GM23338 (cell line): ENCODE results near the gene NBAS. TPM values are rescaled to one million over a fixed set of nuclear protein-coding genes. Genes with fewer than 3 reads are reported as not detected.
A peak's percentile ranks its signal among the peaks of the same experiment; 100 is the strongest.

ENCODE experiments used
- ATAC-seq: fragments of 200-7000 bp; cut with Tn5 transposase; 3 replicates; pipeline ENCODE4 v1.9.1; 2020
- DNase-seq: peaks from one replicate; pipeline ENCODE4 v3.0.0-alpha.2; 2015; ENCODE audit warnings: low spot score
- H2AFZ ChIP-seq: fragments of 200-600 bp; sonication (generic); 2 replicates; pipeline ENCODE4 v1.8.0; 2016; ENCODE audit warnings: antibody characterized with exemption, mild to moderate bottlenecking, moderate library complexity
- H3F3A ChIP-seq: fragments of 200-600 bp; sonication (generic); replicated peaks from 2 replicates; pipeline ENCODE4 v1.8.0; 2017; ENCODE audit warnings: antibody characterized with exemption, mixed run types, low read depth
- H3K27ac ChIP-seq: fragments of 200-600 bp; sonication (generic); 2 replicates; pipeline ENCODE4 v1.6.1; 2016; ENCODE audit warnings: low read depth
- H3K27me3 ChIP-seq: fragments of 200-600 bp; sonication (generic); 2 replicates; pipeline ENCODE4 v1.8.0; 2016; ENCODE audit warnings: mild to moderate bottlenecking, mixed run types, moderate library complexity; ENCODE audit not compliant: insufficient read depth
- H3K36me3 ChIP-seq: fragments of 200-600 bp; sonication (generic); 2 replicates; pipeline ENCODE4 v1.8.0; 2016; ENCODE audit warnings: mild to moderate bottlenecking; ENCODE audit not compliant: insufficient read depth
- H3K4me1 ChIP-seq: fragments of 200-600 bp; sonication (generic); 2 replicates; pipeline ENCODE4 v1.8.0; 2016; ENCODE audit warnings: mild to moderate bottlenecking, moderate library complexity; ENCODE audit not compliant: insufficient read depth
- H3K4me2 ChIP-seq: fragments of 200-600 bp; sonication (generic); 2 replicates; pipeline ENCODE4 v1.7.1; 2017; ENCODE audit warnings: mixed run types
- H3K4me3 ChIP-seq: fragments of 200-600 bp; sonication (generic); 2 replicates; pipeline ENCODE4 v1.6.1; 2016; ENCODE audit warnings: mixed run types
- H3K79me2 ChIP-seq: fragments of 200-600 bp; sonication (generic); replicated peaks from 2 replicates; pipeline ENCODE4 v1.8.0; 2017; ENCODE audit warnings: mild to moderate bottlenecking; ENCODE audit not compliant: insufficient read depth
- H3K9me2 ChIP-seq: fragments of 200-600 bp; sonication (generic); 2 replicates; pipeline ENCODE4 v1.8.0; 2017; ENCODE audit not compliant: insufficient read depth
- H4K20me1 ChIP-seq: fragments of 200-600 bp; sonication (generic); replicated peaks from 2 replicates; pipeline ENCODE4 v1.8.0; 2017; ENCODE audit warnings: mild to moderate bottlenecking; ENCODE audit not compliant: insufficient read depth
- H3K27ac Mint-ChIP-seq: 2 replicates; pipeline ENCODE4 v1.8.0; 2020; ENCODE audit warnings: inconsistent platforms, mild to moderate bottlenecking, moderate library complexity, mixed read lengths
- H3K27me3 Mint-ChIP-seq: 3 replicates; pipeline ENCODE4 v1.8.0; 2022; ENCODE audit warnings: low read depth, mild to moderate bottlenecking, moderate library complexity, mixed read lengths, inconsistent platforms; ENCODE audit not compliant: insufficient read depth, poor library complexity
- H3K36me3 Mint-ChIP-seq: 3 replicates; pipeline ENCODE4 v1.8.0; 2021; ENCODE audit warnings: low read depth, mild to moderate bottlenecking, inconsistent platforms, moderate library complexity, mixed read lengths
- H3K4me1 Mint-ChIP-seq: 3 replicates; pipeline ENCODE4 v1.8.0; 2020; ENCODE audit warnings: mild to moderate bottlenecking, inconsistent platforms, mixed read lengths
- H3K4me3 Mint-ChIP-seq: 3 replicates; pipeline ENCODE4 v1.8.0; 2021; ENCODE audit warnings: moderate library complexity, mild to moderate bottlenecking, inconsistent platforms, mixed read lengths
- H3K9me3 Mint-ChIP-seq: 3 replicates; pipeline ENCODE4 v1.8.0; 2020; ENCODE audit warnings: moderate library complexity, mild to moderate bottlenecking, inconsistent platforms, mixed read lengths
- CREB1 ChIP-seq: fragments of 250-450 bp; sonication (Bioruptor Pico); IDR thresholded peaks from 2 replicates; pipeline ENCODE4 v1.5.0; 2020; ENCODE audit warnings: low read depth, mild to moderate bottlenecking, moderate library complexity
- CTCF ChIP-seq, 2 experiments: fragments of 200-600 bp in 1 of 2; sonication (generic) in 1 of 2; conservative IDR thresholded peaks; 2 replicates each; pipeline versions ENCODE4 v1.5.1 to v1.6.1; 2016 to 2017; ENCODE audit warnings: antibody characterized with exemption in 2 of 2, low read depth in 2 of 2, mild to moderate bottlenecking in 2 of 2, moderate library complexity in 1 of 2
- ETS1 ChIP-seq: IDR thresholded peaks from 2 replicates; pipeline ENCODE4 v1.6.1; 2016; ENCODE audit warnings: antibody characterized with exemption
- EZH2 ChIP-seq: fragments of 200-600 bp; sonication (generic); IDR thresholded peaks from one replicate; pipeline ENCODE4 v1.8.0; 2017; ENCODE audit warnings: antibody characterized with exemption, mild to moderate bottlenecking, low read depth; ENCODE audit not compliant: unreplicated experiment
- EZH2phosphoT487 ChIP-seq: fragments of 200-600 bp; sonication (generic); IDR thresholded peaks from one replicate; pipeline ENCODE4 v1.8.1; 2018; ENCODE audit warnings: antibody characterized with exemption; ENCODE audit not compliant: unreplicated experiment
- JUNB ChIP-seq: IDR thresholded peaks from one replicate; pipeline ENCODE4 v1.6.1; 2016; ENCODE audit warnings: antibody characterized with exemption; ENCODE audit not compliant: unreplicated experiment
- NANOG ChIP-seq: IDR thresholded peaks from 2 replicates; pipeline ENCODE4 v1.6.1; 2016; ENCODE audit warnings: antibody characterized with exemption, borderline replicate concordance
- POLR2AphosphoS5 ChIP-seq: IDR thresholded peaks from 2 replicates; pipeline ENCODE4 v1.6.1; 2016; ENCODE audit warnings: antibody characterized with exemption, low read depth
- REST ChIP-seq: IDR thresholded peaks from one replicate; pipeline ENCODE4 v1.6.1; 2018; ENCODE audit warnings: antibody characterized with exemption; ENCODE audit not compliant: unreplicated experiment
- STAT1 ChIP-seq: IDR thresholded peaks from one replicate; pipeline ENCODE4 v1.6.1; 2016; ENCODE audit warnings: antibody characterized with exemption; ENCODE audit not compliant: unreplicated experiment
- ZNF462 ChIP-seq: fragments of 250-450 bp; sonication (Bioruptor Pico); IDR thresholded peaks from 2 replicates; pipeline ENCODE4 v1.5.0; 2020; ENCODE audit warnings: mild to moderate bottlenecking, moderate library complexity
- polyA plus RNA-seq: library from polyadenylated mRNA; unstranded; fragments of >200 nt; fragmentation: Nextera tagmentation; extraction: Ambion mirVana; gene quantifications from 2 replicates; pipeline ENCODE4 v1.2.1, GENCODE V29; 2016
- total RNA-seq: library from RNA; depleted of rRNA; stranded (reverse); fragments of >200 nt; shearing (Covaris generic); gene quantifications from 2 replicates; pipeline ENCODE4 v1.2.3, GENCODE V29; 2014

Gene NBAS
- total and polyA plus RNA-seq, 2 experiments from 2014 or later = 24.8 to 38.9 TPM

GRCh38 chr2:15412779-15413178 is 148.4 kb downstream of the NBAS start:
- H3K27ac ChIP-seq = no peak overlapping the region
- no peak for DNase-seq
- no peak overlapping the region for H2AFZ ChIP-seq
- Mint-ChIP-seq H3K27ac (peak overlapping the region; percentile 20; the same call in 1 of the 2 replicates), H3K27me3 (peaks cover 2% of the 10 kb centered on the region), H3K36me3 (no peaks in the 10 kb centered on the region), H3K4me1 (no peaks in the 10 kb centered on the region), H3K4me3 (no peak overlapping the region), H3K9me3 (no peaks in the 10 kb centered on the region)
- H3K9me2 ChIP-seq = no peaks in the 10 kb centered on the region
- H3K27me3 ChIP-seq = no peaks in the 10 kb centered on the region
- no peaks in the 10 kb centered on the region for H3K4me1 ChIP-seq
- H3K79me2 ChIP-seq = no peaks in the 10 kb centered on the region
- H3K4me2 ChIP-seq = no peak overlapping the region
- ATAC-seq = no peak
- no peaks in the 10 kb centered on the region for H3F3A ChIP-seq
- H3K36me3 ChIP-seq = no peaks in the 10 kb centered on the region
- no peak overlapping the region for H3K4me3 ChIP-seq
- no peak for TF ChIP-seq REST
- TF ChIP-seq ZNF462 (CRISPR knock-in tag) = no peak
- TF ChIP-seq ETS1 = no peak
- TF ChIP-seq NANOG = no peak
- TF ChIP-seq JUNB = no peak
- TF ChIP-seq CTCF (conservative IDR thresholded peaks at IDR 0.05; ENCODE audit: low read depth in 2 of 2) = no peak
- TF ChIP-seq CREB1 (CRISPR knock-in tag) = no peak
- no peak for TF ChIP-seq EZH2phosphoT487
- TF ChIP-seq POLR2AphosphoS5 = no peak
- no peak for TF ChIP-seq EZH2
- no peak for TF ChIP-seq STAT1
- H4K20me1 ChIP-seq = no peaks in the 10 kb centered on the region
